Memory B cell (primary cell): ENCODE results near the gene OGT.

Experiments
- ATAC-seq: fragments of 150-1000 bp; cut with Tn5 transposase; 2 replicates; pipeline ENCODE4 v1.10.0; 2021; ENCODE audit warnings: low read depth, mild to moderate bottlenecking, moderate library complexity
- DNase-seq, 2 donors: peaks; one replicate each; pipeline ENCODE4 v3.0.0; 2022; ENCODE audit warnings: low spot score in 2 of 2
- H3K27ac Mint-ChIP-seq: one replicate; pipeline ENCODE4 v1.8.0; 2022; ENCODE audit warnings: mild to moderate bottlenecking, moderate library complexity, mixed read lengths
- H3K27me3 Mint-ChIP-seq: one replicate; pipeline ENCODE4 v1.8.0; 2022; ENCODE audit warnings: mixed read lengths
- H3K36me3 Mint-ChIP-seq: one replicate; pipeline ENCODE4 v1.8.0; 2022; ENCODE audit warnings: mild to moderate bottlenecking, mixed read lengths
- H3K4me1 Mint-ChIP-seq: one replicate; pipeline ENCODE4 v1.8.0; 2022; ENCODE audit warnings: mixed read lengths
- H3K4me3 Mint-ChIP-seq: one replicate; pipeline ENCODE4 v1.8.0; 2022; ENCODE audit warnings: mild to moderate bottlenecking, moderate library complexity, mixed read lengths
- H3K9me3 Mint-ChIP-seq: one replicate; pipeline ENCODE4 v1.8.0; 2022; ENCODE audit warnings: mixed read lengths

The OGT gene

GRCh38 chrX:71616672-71617529 lies 84.0 kb downstream of the OGT start:
- no peak for DNase-seq
- H3K4me1 Mint-ChIP-seq: peaks cover 38% of the 10 kb centered on the region
- no peak for ATAC-seq
- H3K27me3 Mint-ChIP-seq: no peaks in the 10 kb centered on the region
- peak overlapping the region; percentile 94 for H3K27ac Mint-ChIP-seq
- peaks cover 15% of the 10 kb centered on the region for H3K36me3 Mint-ChIP-seq
- H3K9me3 Mint-ChIP-seq: no peaks in the 10 kb centered on the region
- H3K4me3 Mint-ChIP-seq: peak overlapping the region; percentile 83

GRCh38 chrX:71617742-71618141 lies 84.8 kb downstream of the OGT start:
- Mint-ChIP-seq H3K4me3 (peak overlapping the region; percentile 83), H3K4me1 (peaks cover 39% of the 10 kb centered on the region), H3K9me3 (no peaks in the 10 kb centered on the region), H3K27me3 (no peaks in the 10 kb centered on the region), H3K36me3 (peaks cover 13% of the 10 kb centered on the region), H3K27ac (peak overlapping the region; percentile 94)
- no peak for ATAC-seq
- DNase-seq: no peak

DNA sequence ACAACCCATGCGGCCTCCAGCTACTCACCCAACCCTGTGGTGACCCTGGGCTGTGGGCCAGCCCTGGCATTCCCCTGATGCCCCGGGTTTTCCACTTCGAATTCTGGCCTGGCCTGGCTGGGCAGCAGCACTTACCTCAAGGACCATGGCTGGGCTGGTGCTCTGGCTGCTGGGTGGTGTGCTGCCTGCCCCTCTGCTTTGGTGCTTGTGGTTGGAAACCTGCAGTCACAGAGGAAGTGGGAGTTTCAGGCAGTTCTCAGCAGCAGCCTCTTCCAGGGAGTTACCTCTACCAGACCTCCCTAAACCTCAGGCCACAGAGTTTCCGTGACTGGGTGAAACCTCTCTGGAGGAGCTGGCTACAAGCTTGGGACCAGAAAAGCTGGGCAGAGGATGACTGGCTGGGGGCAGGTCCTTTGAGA lies 85.4 kb downstream of the OGT start, which contains the start of gene CXCR3:
TSS of gene CXCR3 (minus strand) at position 209 of the 419 bp plus-strand sequence. CDS start at position 147, 62 bp downstream.
- Mint-ChIP-seq H3K4me1 (peaks cover 43% of the 10 kb centered on the region), H3K36me3 (peaks cover 13% of the 10 kb centered on the region), H3K4me3 (peak within 1 kb of the TSS; percentile 83), H3K27ac (peak within 1 kb of the TSS; percentile 94), H3K27me3 (no peaks in the 10 kb centered on the region), H3K9me3 (no peaks in the 10 kb centered on the region)
- DNase-seq (no peak), ATAC-seq (peak; percentile 19)

- H3K9me3 Mint-ChIP-seq: no peaks in the 10 kb centered on the region
- no peaks in the 10 kb centered on the region for H3K27me3 Mint-ChIP-seq
- DNase-seq: no peak
- peaks cover 47% of the 10 kb centered on the region for H3K4me1 Mint-ChIP-seq
- H3K36me3 Mint-ChIP-seq: peaks cover 13% of the 10 kb centered on the region
- peak overlapping the region; percentile 83 for H3K4me3 Mint-ChIP-seq
- ATAC-seq: no peak
- H3K27ac Mint-ChIP-seq: peak overlapping the region; percentile 94
Measured at GRCh38 chrX:71618787-71619186, 85.9 kb downstream of the OGT start.

- H3K4me1 Mint-ChIP-seq: peaks cover 47% of the 10 kb centered on the region
- DNase-seq: peak in 1 of 2 donors; percentile 31
- H3K4me3 Mint-ChIP-seq: no peak overlapping the region
- no peaks in the 10 kb centered on the region for H3K9me3 Mint-ChIP-seq
- H3K27ac Mint-ChIP-seq: peak overlapping the region; percentile 94
- H3K27me3 Mint-ChIP-seq: no peaks in the 10 kb centered on the region
- ATAC-seq: peak; percentile 63
- peaks cover 13% of the 10 kb centered on the region for H3K36me3 Mint-ChIP-seq
Measured at GRCh38 chrX:71619193-71619592, 86.3 kb downstream of the OGT start.

- Mint-ChIP-seq H3K4me1 (peaks cover 46% of the 10 kb centered on the region), H3K9me3 (no peaks in the 10 kb centered on the region), H3K27ac (peak overlapping the region; percentile 94), H3K4me3 (no peak overlapping the region), H3K36me3 (peaks cover 11% of the 10 kb centered on the region), H3K27me3 (no peaks in the 10 kb centered on the region)
- no peak for DNase-seq
- no peak for ATAC-seq
Measured at GRCh38 chrX:71619986-71620385, 87.1 kb downstream of the OGT start.

GRCh38 chrX:71621603-71622002 lies 88.7 kb downstream of the OGT start:
- Mint-ChIP-seq H3K36me3 (peaks cover 1% of the 10 kb centered on the region), H3K4me3 (no peak overlapping the region)

GRCh38 chrX:71622032-71622575 lies 89.2 kb downstream of the OGT start:
- Mint-ChIP-seq H3K4me1 (peaks cover 40% of the 10 kb centered on the region), H3K9me3 (no peaks in the 10 kb centered on the region), H3K4me3 (no peak overlapping the region), H3K27me3 (no peaks in the 10 kb centered on the region), H3K27ac (peak overlapping the region; percentile 94), H3K36me3 (no peaks in the 10 kb centered on the region)
- no peak for DNase-seq
- ATAC-seq: no peak

More at GRCh38 chrX:71621603-71622002, 88.7 kb downstream of the OGT start:
- peaks cover 40% of the 10 kb centered on the region for H3K4me1 Mint-ChIP-seq
- ATAC-seq (no peak), DNase-seq (no peak)
- H3K27me3 Mint-ChIP-seq: no peaks in the 10 kb centered on the region
- no peaks in the 10 kb centered on the region for H3K9me3 Mint-ChIP-seq
- H3K27ac Mint-ChIP-seq: peak overlapping the region; percentile 94

- Mint-ChIP-seq H3K9me3 (no peaks in the 10 kb centered on the region), H3K27ac (peak overlapping the region; percentile 94), H3K4me3 (peak overlapping the region; percentile 46), H3K4me1 (peaks cover 36% of the 10 kb centered on the region), H3K27me3 (no peaks in the 10 kb centered on the region), H3K36me3 (no peaks in the 10 kb centered on the region)
- ATAC-seq (peak; percentile 67), DNase-seq (peak; percentile 52 to 54)
Measured at GRCh38 chrX:71622576-71623450, 89.9 kb downstream of the OGT start.

DNA sequence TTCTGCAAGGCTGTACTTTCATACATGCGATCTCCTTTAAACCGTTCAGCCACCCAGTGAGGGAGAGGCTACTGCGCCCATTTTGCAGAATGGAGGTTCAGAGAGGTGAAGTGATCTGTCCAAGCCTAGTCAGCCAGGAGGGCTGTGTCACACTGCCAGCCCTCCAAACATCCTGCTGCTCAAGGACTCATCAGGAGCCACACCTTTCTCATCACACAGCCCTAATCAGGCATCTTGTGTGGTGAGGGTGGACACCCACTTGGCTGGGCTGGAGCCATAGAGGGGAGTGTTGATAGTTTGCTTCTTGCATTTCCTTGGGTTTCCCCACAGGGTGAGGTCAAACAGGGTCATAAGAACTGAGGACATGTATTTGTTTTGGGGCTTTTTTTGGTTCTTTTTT lies 90.8 kb downstream of the OGT start:
- H3K27ac Mint-ChIP-seq: peak overlapping the region; percentile 94
- H3K4me3 Mint-ChIP-seq: no peak overlapping the region
- DNase-seq (no peak), ATAC-seq (peak; percentile 25)
- no peaks in the 10 kb centered on the region for H3K9me3 Mint-ChIP-seq
- no peaks in the 10 kb centered on the region for H3K27me3 Mint-ChIP-seq
- H3K36me3 Mint-ChIP-seq: no peaks in the 10 kb centered on the region
- H3K4me1 Mint-ChIP-seq: peaks cover 30% of the 10 kb centered on the region

- Mint-ChIP-seq H3K27me3 (no peaks in the 10 kb centered on the region), H3K4me3 (peak overlapping the region; percentile 37), H3K4me1 (peaks cover 32% of the 10 kb centered on the region), H3K9me3 (no peaks in the 10 kb centered on the region), H3K27ac (peak overlapping the region; percentile 70), H3K36me3 (no peaks in the 10 kb centered on the region)
- DNase-seq (no peak), ATAC-seq (no peak)
Measured at GRCh38 chrX:71625471-71625870, 92.6 kb downstream of the OGT start.
